HCT116 (cell line): ENCODE results near the gene XK. TPM values are rescaled to one million over a fixed set of nuclear protein-coding genes. Genes with fewer than 3 reads are reported as not detected.

Experiments
- ATAC-seq: fragments of 200-7000 bp; cut with Tn5 transposase; 2 replicates; pipeline ENCODE4 v1.9.1; 2020; ENCODE audit warnings: mild to moderate bottlenecking, moderate library complexity
- BruUV-seq: library from RNA; stranded (reverse); fragments of 400-500 nt; replicated peaks from 2 replicates; lab custom pipeline; 2021; lab: Mats Ljungman, UMichigan
- CTCF ChIA-PET: fragments of 300-600 bp; sonication (Branson Sonifier 250); formaldehyde crosslinking; loops from one replicate; lab custom pipeline; 2021; ENCODE audit warnings: antibody characterized with exemption; lab: Charles Lee
- POLR2A ChIA-PET: fragments of 300-600, 350-600 bp; sonication (Branson Sonifier 250); formaldehyde crosslinking; loops from one replicate; lab custom pipeline; 2021; ENCODE audit warnings: antibody characterized with exemption; lab: Charles Lee
- RAD21 ChIA-PET, 2 experiments: fragments of 300-600 bp; sonication (Branson Sonifier 250); formaldehyde crosslinking; loops; one replicate each; lab custom pipeline; 2023; ENCODE audit warnings: low total read pairs in 2 of 2; ENCODE audit not compliant: uncharacterized antibody in 2 of 2, unreplicated experiment in 2 of 2, low non-redundant PET in 1 of 2; lab: Charles Lee
- DNase-seq: peaks from one replicate; pipeline ENCODE4 v3.0.0-alpha.2; 2010; ENCODE audit warnings: low read depth, low spot score
- H2AFZ ChIP-seq: fragments of 200-600 bp; shearing (Covaris generic), sonication (generic); 2 replicates; pipeline ENCODE4 v1.6.1; 2017; ENCODE audit warnings: low read depth, mixed run types, mixed read lengths, antibody characterized with exemption, low read length; ENCODE audit not compliant: poor library complexity, severe bottlenecking
- H3K27ac ChIP-seq: 2 replicates; pipeline ENCODE4 v1.5.1; 2012; ENCODE audit warnings: low read depth, low read length
- H3K27me3 ChIP-seq: fragments of 200-600 bp; sonication (generic); 2 replicates; pipeline ENCODE4 v1.6.1; 2016; ENCODE audit warnings: mixed run types, low read length, mixed read lengths; ENCODE audit not compliant: insufficient read depth
- H3K36me3 ChIP-seq, 2 experiments: fragments of 200-500 bp in 1 of 2; fragments of 200-600 bp in 1 of 2; sonication (Bioruptor generic) in 1 of 2; sonication (generic) in 1 of 2; 2 replicates each; pipeline versions ENCODE4 v1.5.1 to v1.6.1; 2014 to 2016; ENCODE audit warnings: low read length in 2 of 2, inconsistent platforms in 1 of 2, mixed read lengths in 1 of 2, mixed run types in 1 of 2; ENCODE audit not compliant: insufficient read depth in 2 of 2, control insufficient read depth in 1 of 2
- H3K4me1 ChIP-seq, 2 experiments: fragments of 200-600 bp in 1 of 2; sonication (generic) in 1 of 2; 2 replicates each; pipeline versions ENCODE4 v1.5.1 to v1.6.1; 2012 to 2017; ENCODE audit warnings: low read length in 2 of 2, inconsistent platforms in 1 of 2, mild to moderate bottlenecking in 1 of 2, mixed read lengths in 1 of 2, mixed run types in 1 of 2, moderate library complexity in 1 of 2; ENCODE audit not compliant: insufficient read depth in 2 of 2, control insufficient read depth in 1 of 2
- H3K4me2 ChIP-seq: fragments of 200-600 bp; sonication (generic); 2 replicates; pipeline ENCODE4 v1.6.1; 2017; ENCODE audit warnings: mixed run types, low read length, mixed read lengths
- H3K4me3 ChIP-seq, 2 experiments: fragments of 200-600 bp in 1 of 2; sonication (generic) in 1 of 2; replicated peaks in 1 of 2; 2 replicates each; pipeline ENCODE4 v1.5.1; 2011 to 2016; ENCODE audit warnings: low read length in 2 of 2, control low read depth in 1 of 2, low read depth in 1 of 2, mild to moderate bottlenecking in 1 of 2, mixed read lengths in 1 of 2, mixed run types in 1 of 2
- H3K79me2 ChIP-seq: fragments of 200-600 bp; sonication (generic); 2 replicates; pipeline ENCODE4 v1.6.1; 2017; ENCODE audit warnings: mild to moderate bottlenecking, mixed run types, low read length, moderate library complexity, mixed read lengths; ENCODE audit not compliant: insufficient read depth
- H3K9ac ChIP-seq: fragments of 200-600 bp; sonication (generic); 2 replicates; pipeline ENCODE4 v1.6.1; 2016; ENCODE audit warnings: low read length, mixed read lengths
- H3K9me2 ChIP-seq: fragments of 200-600 bp; sonication (generic), shearing (Covaris generic); 2 replicates; pipeline ENCODE4 v1.6.1; 2017; ENCODE audit warnings: mixed run types, mild to moderate bottlenecking, moderate library complexity; ENCODE audit not compliant: insufficient read depth
- H3K9me3 ChIP-seq, 2 experiments: fragments of 200-500 bp in 1 of 2; fragments of 200-600 bp in 1 of 2; sonication (Bioruptor generic) in 1 of 2; sonication (generic) in 1 of 2; 2 replicates each; pipeline ENCODE4 v1.6.1; 2014 to 2017; ENCODE audit warnings: low read length in 2 of 2, mixed read lengths in 2 of 2, inconsistent platforms in 1 of 2, low read depth in 1 of 2, mild to moderate bottlenecking in 1 of 2, mixed run types in 1 of 2, moderate library complexity in 1 of 2; ENCODE audit not compliant: control insufficient read depth in 1 of 2, insufficient read depth in 1 of 2
- H4K20me1 ChIP-seq: fragments of 200-600 bp; sonication (generic), shearing (Covaris generic); 2 replicates; pipeline ENCODE4 v1.6.1; 2017; ENCODE audit warnings: mixed run types, mild to moderate bottlenecking, moderate library complexity; ENCODE audit not compliant: insufficient read depth
- CBX3 ChIP-seq: IDR thresholded peaks from 2 replicates; pipeline ENCODE4 v1.6.1; 2012; ENCODE audit warnings: low read depth
- CEBPB ChIP-seq: IDR thresholded peaks from 2 replicates; pipeline ENCODE4 v1.6.1; 2012; ENCODE audit warnings: low read depth
- EGR1 ChIP-seq: IDR thresholded peaks from 2 replicates; pipeline ENCODE4 v1.6.1; 2012; ENCODE audit warnings: low read depth
- ELF1 ChIP-seq: IDR thresholded peaks from 2 replicates; pipeline ENCODE4 v1.6.1; 2012; ENCODE audit warnings: low read depth, borderline replicate concordance
- EZH2 ChIP-seq: fragments of 200-600 bp; sonication (generic); IDR thresholded peaks from 2 replicates; pipeline ENCODE4 v1.6.1; 2017; ENCODE audit warnings: antibody characterized with exemption, mixed run types
- EZH2phosphoT487 ChIP-seq: fragments of 200-600 bp; IDR thresholded peaks from 2 replicates; pipeline ENCODE4 v1.6.1; 2018; ENCODE audit warnings: antibody characterized with exemption, borderline replicate concordance
- FOSL1 ChIP-seq: IDR thresholded peaks from 2 replicates; pipeline ENCODE4 v1.6.1; 2012; ENCODE audit warnings: low read depth
- JUND ChIP-seq: IDR thresholded peaks from 2 replicates; pipeline ENCODE4 v1.6.1; 2012
- POLR2A ChIP-seq: IDR thresholded peaks from 2 replicates; pipeline ENCODE4 v1.7.0; 2011; ENCODE audit warnings: borderline replicate concordance; ENCODE audit not compliant: insufficient read depth, insufficient read length; ENCODE audit errors: extremely low read depth
- POLR2AphosphoS5 ChIP-seq: IDR thresholded peaks from 2 replicates; pipeline ENCODE4 v1.6.1; 2011; ENCODE audit warnings: mild to moderate bottlenecking, low read depth, low read length, moderate library complexity
- RAD21 ChIP-seq: IDR thresholded peaks from 2 replicates; pipeline ENCODE4 v1.6.1; 2012; ENCODE audit warnings: low read depth, mild to moderate bottlenecking
- SIN3A ChIP-seq: IDR thresholded peaks from 2 replicates; pipeline ENCODE4 v1.6.1; 2012; ENCODE audit warnings: low read depth
- SP1 ChIP-seq: IDR thresholded peaks from 2 replicates; pipeline ENCODE4 v1.6.1; 2012; ENCODE audit warnings: low read depth
- SRF ChIP-seq: IDR thresholded peaks from 2 replicates; pipeline ENCODE4 v1.6.1; 2012; ENCODE audit warnings: low read depth
- TCF7L2 ChIP-seq: IDR thresholded peaks from 2 replicates; pipeline ENCODE4 v1.7.0; 2011; ENCODE audit warnings: borderline replicate concordance, inconsistent platforms; ENCODE audit not compliant: insufficient read depth, insufficient read length; ENCODE audit errors: extremely low read depth
- YY1 ChIP-seq: IDR thresholded peaks from 2 replicates; pipeline ENCODE4 v1.6.1; 2011; ENCODE audit warnings: low read length, low read depth, moderate library complexity, mild to moderate bottlenecking; ENCODE audit not compliant: insufficient replicate concordance; ENCODE audit errors: extremely low read depth
- ZFX ChIP-seq: fragments of 450-650 bp; IDR thresholded peaks from 2 replicates; pipeline ENCODE4 v1.6.1; 2017
- ZNF274 ChIP-seq: fragments of 200-500 bp; sonication (Bioruptor generic); IDR thresholded peaks from 2 replicates; pipeline ENCODE4 v1.6.1; 2014; ENCODE audit warnings: mild to moderate bottlenecking, low read depth, low read length, inconsistent platforms
- intact Hi-C: fragments of 100-400 bp; cut with micrococcal nuclease; formaldehyde crosslinking; loops from 2 replicates; pipeline ENCODE4 v1.10.0; 2022
- total RNA-seq: library from RNA; stranded (reverse); gene quantifications from one replicate; pipeline ENCODE4 v1.2.1, GENCODE V29; 2021; ENCODE audit not compliant: unreplicated experiment
- TF ChIP-seq, protein P1 (sequence below), 3 experiments: fragments of 200-600 bp in 1 of 3; sonication (generic) in 1 of 3; IDR thresholded peaks in 2 of 3; conservative IDR thresholded peaks in 1 of 3; 2 replicates each; pipeline ENCODE4 v1.5.1; 2012 to 2017; ENCODE audit warnings: low read depth in 2 of 3, low read length in 2 of 3, antibody characterized with exemption in 1 of 3, borderline replicate concordance in 1 of 3, control low read depth in 1 of 3, mild to moderate bottlenecking in 1 of 3, mixed read lengths in 1 of 3, mixed run types in 1 of 3, moderate library complexity in 1 of 3; ENCODE audit not compliant: insufficient read depth in 1 of 3
- TF ChIP-seq, protein P2 (sequence below): IDR thresholded peaks from 2 replicates; pipeline ENCODE4 v1.6.1; 2012; ENCODE audit warnings: low read depth
- TF ChIP-seq, protein P3 (sequence below): IDR thresholded peaks from 2 replicates; pipeline ENCODE4 v1.6.1; 2012
- TF ChIP-seq, protein P4 (sequence below): IDR thresholded peaks from 2 replicates; pipeline ENCODE4 v1.6.1; 2012

XK gene
- total RNA-seq, 1 experiment from 2014 or later = 2.6 TPM

DNA sequence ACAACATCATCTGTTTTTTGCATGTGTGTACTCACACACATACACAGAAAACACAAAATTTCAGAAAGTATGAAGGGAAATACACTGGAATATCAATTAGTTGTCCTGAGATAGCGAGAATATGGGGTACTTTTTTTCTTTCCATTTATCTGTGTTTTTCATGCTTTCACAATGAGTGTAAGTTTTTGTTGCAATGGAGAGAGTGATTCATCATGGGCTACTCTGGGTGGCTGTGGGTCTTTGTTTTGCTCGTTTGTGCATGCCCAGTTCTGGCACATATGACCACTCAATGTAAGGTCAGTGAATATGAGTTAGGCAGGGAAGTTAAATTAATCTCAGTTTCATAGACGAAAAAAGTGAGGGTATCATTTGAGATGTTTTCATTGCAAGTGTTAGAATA is 26.9 kb downstream of the XK start (continued):
- TF ChIP-seq, protein P1, sequence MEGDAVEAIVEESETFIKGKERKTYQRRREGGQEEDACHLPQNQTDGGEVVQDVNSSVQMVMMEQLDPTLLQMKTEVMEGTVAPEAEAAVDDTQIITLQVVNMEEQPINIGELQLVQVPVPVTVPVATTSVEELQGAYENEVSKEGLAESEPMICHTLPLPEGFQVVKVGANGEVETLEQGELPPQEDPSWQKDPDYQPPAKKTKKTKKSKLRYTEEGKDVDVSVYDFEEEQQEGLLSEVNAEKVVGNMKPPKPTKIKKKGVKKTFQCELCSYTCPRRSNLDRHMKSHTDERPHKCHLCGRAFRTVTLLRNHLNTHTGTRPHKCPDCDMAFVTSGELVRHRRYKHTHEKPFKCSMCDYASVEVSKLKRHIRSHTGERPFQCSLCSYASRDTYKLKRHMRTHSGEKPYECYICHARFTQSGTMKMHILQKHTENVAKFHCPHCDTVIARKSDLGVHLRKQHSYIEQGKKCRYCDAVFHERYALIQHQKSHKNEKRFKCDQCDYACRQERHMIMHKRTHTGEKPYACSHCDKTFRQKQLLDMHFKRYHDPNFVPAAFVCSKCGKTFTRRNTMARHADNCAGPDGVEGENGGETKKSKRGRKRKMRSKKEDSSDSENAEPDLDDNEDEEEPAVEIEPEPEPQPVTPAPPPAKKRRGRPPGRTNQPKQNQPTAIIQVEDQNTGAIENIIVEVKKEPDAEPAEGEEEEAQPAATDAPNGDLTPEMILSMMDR (IDR thresholded peaks at IDR 0.05 in 2 of 3, conservative IDR thresholded peaks at IDR 0.05 in 1 of 3; ENCODE audit: borderline replicate concordance in 1 of 3, insufficient read depth in 1 of 3, low read depth in 2 of 3, low read length in 2 of 3) = no peak
- TF ChIP-seq POLR2A (no peak), CEBPB (no peak), ELF1 (no peak), YY1 (no peak), ZFX (no peak), SRF (no peak), JUND (no peak)

DNA sequence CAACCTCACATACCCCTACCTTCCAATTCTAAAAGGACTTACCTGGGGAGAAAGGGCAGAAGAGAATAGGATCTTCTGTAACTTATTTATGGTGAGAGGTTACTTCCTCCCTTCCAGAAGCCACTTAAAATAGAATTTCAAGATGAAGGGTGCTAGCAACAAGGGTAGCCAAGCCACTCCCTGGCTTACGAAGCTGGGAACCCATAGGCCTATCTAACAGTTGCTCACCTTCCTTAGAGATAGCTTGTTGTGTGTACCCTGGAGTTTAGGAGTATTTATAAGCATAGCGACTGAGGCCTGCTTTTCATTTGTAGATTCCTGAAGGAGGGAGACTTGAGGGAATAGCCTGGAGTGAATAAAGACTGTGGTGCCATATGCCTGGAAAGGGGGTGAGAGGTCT is 28.9 kb downstream of the XK start:
- DNase-seq (no peak), ATAC-seq (no peak)
- Histone ChIP-seq H3K9ac (no peak overlapping the region), H3K4me1 (no peaks in the 10 kb centered on the region), H3K4me2 (no peak overlapping the region), H3K9me2 (no peaks in the 10 kb centered on the region), H3K36me3 (no peaks in the 10 kb centered on the region), H4K20me1 (no peaks in the 10 kb centered on the region), H3K4me3 (no peak overlapping the region), H3K27ac (no peak overlapping the region), H3K27me3 (no peaks in the 10 kb centered on the region), H3K9me3 (no peaks in the 10 kb centered on the region), H2AFZ (no peak overlapping the region), H3K79me2 (no peaks in the 10 kb centered on the region)
- intact Hi-C loops = no loop called here
- ChIA-PET RAD21 (no interaction called here), POLR2A (no interaction called here), CTCF (no interaction called here)
- BruUV-seq = no TSS peak
- no peak for TF ChIP-seq RAD21
- TF ChIP-seq EZH2 = no peak
- TF ChIP-seq EZH2phosphoT487 = no peak
- TF ChIP-seq POLR2A = no peak
- TF ChIP-seq ZNF274 = no peak
- no peak for TF ChIP-seq SIN3A
- TF ChIP-seq TCF7L2 = no peak
- no peak for TF ChIP-seq CBX3
- no peak for TF ChIP-seq POLR2AphosphoS5
- TF ChIP-seq, protein P2, sequence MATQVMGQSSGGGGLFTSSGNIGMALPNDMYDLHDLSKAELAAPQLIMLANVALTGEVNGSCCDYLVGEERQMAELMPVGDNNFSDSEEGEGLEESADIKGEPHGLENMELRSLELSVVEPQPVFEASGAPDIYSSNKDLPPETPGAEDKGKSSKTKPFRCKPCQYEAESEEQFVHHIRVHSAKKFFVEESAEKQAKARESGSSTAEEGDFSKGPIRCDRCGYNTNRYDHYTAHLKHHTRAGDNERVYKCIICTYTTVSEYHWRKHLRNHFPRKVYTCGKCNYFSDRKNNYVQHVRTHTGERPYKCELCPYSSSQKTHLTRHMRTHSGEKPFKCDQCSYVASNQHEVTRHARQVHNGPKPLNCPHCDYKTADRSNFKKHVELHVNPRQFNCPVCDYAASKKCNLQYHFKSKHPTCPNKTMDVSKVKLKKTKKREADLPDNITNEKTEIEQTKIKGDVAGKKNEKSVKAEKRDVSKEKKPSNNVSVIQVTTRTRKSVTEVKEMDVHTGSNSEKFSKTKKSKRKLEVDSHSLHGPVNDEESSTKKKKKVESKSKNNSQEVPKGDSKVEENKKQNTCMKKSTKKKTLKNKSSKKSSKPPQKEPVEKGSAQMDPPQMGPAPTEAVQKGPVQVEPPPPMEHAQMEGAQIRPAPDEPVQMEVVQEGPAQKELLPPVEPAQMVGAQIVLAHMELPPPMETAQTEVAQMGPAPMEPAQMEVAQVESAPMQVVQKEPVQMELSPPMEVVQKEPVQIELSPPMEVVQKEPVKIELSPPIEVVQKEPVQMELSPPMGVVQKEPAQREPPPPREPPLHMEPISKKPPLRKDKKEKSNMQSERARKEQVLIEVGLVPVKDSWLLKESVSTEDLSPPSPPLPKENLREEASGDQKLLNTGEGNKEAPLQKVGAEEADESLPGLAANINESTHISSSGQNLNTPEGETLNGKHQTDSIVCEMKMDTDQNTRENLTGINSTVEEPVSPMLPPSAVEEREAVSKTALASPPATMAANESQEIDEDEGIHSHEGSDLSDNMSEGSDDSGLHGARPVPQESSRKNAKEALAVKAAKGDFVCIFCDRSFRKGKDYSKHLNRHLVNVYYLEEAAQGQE = no peak
- TF ChIP-seq, protein P3, sequence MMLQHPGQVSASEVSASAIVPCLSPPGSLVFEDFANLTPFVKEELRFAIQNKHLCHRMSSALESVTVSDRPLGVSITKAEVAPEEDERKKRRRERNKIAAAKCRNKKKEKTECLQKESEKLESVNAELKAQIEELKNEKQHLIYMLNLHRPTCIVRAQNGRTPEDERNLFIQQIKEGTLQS = no peak
- TF ChIP-seq EGR1 = no peak
- TF ChIP-seq ZFX = no peak
- TF ChIP-seq JUND = no peak
- TF ChIP-seq SRF = no peak
- no peak for TF ChIP-seq ELF1
- no peak for TF ChIP-seq FOSL1
- no peak for TF ChIP-seq SP1
- TF ChIP-seq, protein P4, sequence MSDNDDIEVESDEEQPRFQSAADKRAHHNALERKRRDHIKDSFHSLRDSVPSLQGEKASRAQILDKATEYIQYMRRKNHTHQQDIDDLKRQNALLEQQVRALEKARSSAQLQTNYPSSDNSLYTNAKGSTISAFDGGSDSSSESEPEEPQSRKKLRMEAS = no peak
